ENCODE measurements around the gene ASAP3. TPM values are rescaled to one million over a fixed set of nuclear protein-coding genes. Genes with fewer than 3 reads are reported as not detected.
"Not testable (repeated sequence)": the region's sequence is repeated elsewhere in the genome, so short reads cannot be mapped to it uniquely, and the experiment has no call there.

ASAP3 gene
- total RNA-seq, 4 donors from 2014 or later: 21.3 to 37.7 (median 31.0) TPM

DNA sequence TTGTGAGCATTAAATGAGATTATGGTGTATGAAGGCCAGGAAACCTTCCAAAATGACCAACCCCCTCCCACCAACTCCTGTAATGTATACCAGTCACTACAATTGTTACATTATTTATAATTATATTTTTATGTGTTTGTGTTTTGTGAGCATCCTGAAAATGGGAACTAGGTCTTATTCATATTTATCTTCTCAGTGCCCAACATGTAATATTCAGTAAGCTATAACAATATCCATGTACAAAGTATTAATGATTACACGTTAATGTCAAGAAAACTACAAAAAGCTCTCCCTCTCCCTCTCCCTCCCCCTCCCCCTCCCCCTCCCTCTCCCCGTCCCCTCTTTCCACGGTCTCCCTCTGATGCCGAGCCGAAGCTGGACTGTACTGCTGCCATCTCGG is 19.0 kb upstream of the ASAP3 start:
- Histone ChIP-seq H3K27ac (no peak overlapping the region), H3K9me3 (no peaks in the 10 kb centered on the region), H3K4me3 (no peak overlapping the region), H3K27me3 (no peaks in the 10 kb centered on the region), H3K4me1 (no peaks in the 10 kb centered on the region), H3K36me3 (no peaks in the 10 kb centered on the region)
- no peak for ATAC-seq
- TF ChIP-seq EP300 (IDR thresholded peaks at IDR 0.05) (no peak), POLR2A (IDR thresholded peaks at IDR 0.05) (no peak), POLR2AphosphoS5 (IDR thresholded peaks at IDR 0.05) (no peak), CTCF (IDR thresholded peaks at IDR 0.05) (no peak)
- 71 to 80% methylated on average over 2 to 5 of the region's 6 CpGs for WGBS, 2 donors (ENCODE audit: low coverage in 1 of 2)

- TF ChIP-seq EP300 (IDR thresholded peaks at IDR 0.05) (no peak), CTCF (IDR thresholded peaks at IDR 0.05) (no peak), POLR2A (IDR thresholded peaks at IDR 0.05) (no peak), POLR2AphosphoS5 (IDR thresholded peaks at IDR 0.05) (no peak)
- peaks cover 0 to 8% (median 0%) of the 10 kb centered on the region in 3 donors for H3K4me1 ChIP-seq
- H3K4me3 ChIP-seq: no peak overlapping the region
- H3K27me3 ChIP-seq: no peaks in the 10 kb centered on the region
- no peaks in the 10 kb centered on the region for H3K36me3 ChIP-seq
- WGBS, 2 donors (ENCODE audit: low coverage in 1 of 2): 32 to 47% methylated on average over 2 of the region's 2 CpGs
- no peak overlapping the region for H3K27ac ChIP-seq
- no peak for ATAC-seq
- H3K9me3 ChIP-seq: no peaks in the 10 kb centered on the region
Measured at GRCh38 chr1:23500466-23500865, 16.5 kb upstream of the ASAP3 start.

DNA sequence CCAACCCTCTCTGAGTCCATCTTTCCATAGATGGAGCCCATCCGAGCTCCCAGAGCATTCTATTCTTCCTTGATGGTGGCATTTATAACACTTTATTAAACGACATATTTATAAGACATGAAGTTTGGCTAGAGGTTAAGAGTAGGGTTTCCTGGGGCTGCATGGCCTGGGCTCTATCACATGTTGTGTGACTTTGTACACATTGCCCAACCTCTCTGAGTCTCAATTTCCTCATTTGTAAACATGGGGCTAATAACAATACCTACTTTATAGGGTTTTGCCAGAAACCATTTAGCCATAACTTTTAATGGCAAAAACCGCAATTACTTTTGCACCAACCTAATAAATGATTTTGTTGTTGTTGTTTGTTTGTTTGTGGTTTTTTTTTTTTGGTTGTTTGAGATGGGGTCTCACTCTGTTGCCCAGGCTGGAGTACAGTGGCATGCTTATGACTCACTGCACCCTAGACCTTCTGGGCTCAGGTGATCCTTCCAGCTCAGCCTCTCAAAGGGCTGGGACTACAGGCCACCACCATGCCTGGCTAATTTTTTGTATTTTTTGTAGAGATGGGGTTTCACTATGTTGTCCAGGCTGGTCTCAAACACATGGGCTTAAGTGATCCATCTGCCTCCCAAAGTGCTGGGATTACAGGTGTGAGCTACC is 13.9 kb upstream of the ASAP3 start:
- no peak for ATAC-seq
- TF ChIP-seq EP300 (IDR thresholded peaks at IDR 0.05) (no peak), POLR2AphosphoS5 (IDR thresholded peaks at IDR 0.05) (no peak), POLR2A (IDR thresholded peaks at IDR 0.05) (no peak), CTCF (IDR thresholded peaks at IDR 0.05) (no peak)

DNA sequence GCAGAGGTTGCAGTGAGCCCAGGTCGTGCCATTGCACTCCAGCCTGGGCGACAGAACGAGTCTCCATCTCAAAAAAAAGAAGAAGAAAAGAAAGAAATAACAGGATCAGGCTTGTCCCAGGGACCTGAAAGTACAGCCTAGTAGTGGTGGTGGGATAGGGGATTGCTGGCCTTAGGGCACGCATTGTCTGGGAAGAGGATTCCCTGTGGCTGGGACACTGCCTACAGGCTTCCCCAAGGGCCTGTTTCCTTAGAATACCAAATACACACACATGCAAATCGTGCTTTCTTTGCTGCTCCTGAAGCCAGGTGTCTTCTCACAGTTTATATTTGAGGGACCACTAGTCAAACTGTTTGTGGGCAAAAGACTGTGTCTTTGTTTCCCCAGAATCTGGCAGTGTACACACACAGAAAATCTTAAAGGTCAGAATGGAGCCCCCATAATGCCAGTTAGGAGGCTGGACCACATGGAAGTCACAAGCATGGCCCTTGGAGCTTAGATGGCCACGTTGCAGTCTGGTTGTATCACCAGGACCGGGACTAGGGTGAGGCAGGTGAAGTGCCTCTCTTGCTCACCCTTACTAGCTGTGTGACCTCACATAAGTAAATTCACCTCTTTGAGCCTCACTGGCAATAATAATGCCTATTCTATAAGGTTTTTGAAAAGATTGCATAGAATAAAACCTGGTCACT is 12.7 kb upstream of the ASAP3 start:
- peak; percentile 7 for ATAC-seq
- peaks cover 0 to 8% (median 0%) of the 10 kb centered on the region in 3 donors for H3K4me1 ChIP-seq
- no peak overlapping the region for H3K27ac ChIP-seq
- no peaks in the 10 kb centered on the region for H3K27me3 ChIP-seq
- H3K4me3 ChIP-seq: no peak overlapping the region
- WGBS, 2 donors (ENCODE audit: low coverage in 1 of 2): 83% methylated on average over 7 of the region's 7 CpGs; no CpG with 5 or more reads in 1 of the 2 donors
- no peak for TF ChIP-seq EP300 (IDR thresholded peaks at IDR 0.05)
- TF ChIP-seq CTCF (IDR thresholded peaks at IDR 0.05): no peak
- no peak for TF ChIP-seq POLR2AphosphoS5 (IDR thresholded peaks at IDR 0.05)
- TF ChIP-seq POLR2A (IDR thresholded peaks at IDR 0.05): no peak
- H3K36me3 ChIP-seq: no peaks in the 10 kb centered on the region
- no peaks in the 10 kb centered on the region for H3K9me3 ChIP-seq

More for the DNA sequence above, 13.9 kb upstream of the ASAP3 start:
- Histone ChIP-seq H3K27me3 (no peaks in the 10 kb centered on the region), H3K36me3 (no peaks in the 10 kb centered on the region), H3K9me3 (no peaks in the 10 kb centered on the region), H3K27ac (no peak overlapping the region), H3K4me3 (no peak overlapping the region), H3K4me1 (peaks cover 0 to 8% (median 0%) of the 10 kb centered on the region in 3 donors)
- 67 to 89% methylated on average over 1 to 3 of the region's 3 CpGs for WGBS, 2 donors (ENCODE audit: low coverage in 1 of 2)

DNA sequence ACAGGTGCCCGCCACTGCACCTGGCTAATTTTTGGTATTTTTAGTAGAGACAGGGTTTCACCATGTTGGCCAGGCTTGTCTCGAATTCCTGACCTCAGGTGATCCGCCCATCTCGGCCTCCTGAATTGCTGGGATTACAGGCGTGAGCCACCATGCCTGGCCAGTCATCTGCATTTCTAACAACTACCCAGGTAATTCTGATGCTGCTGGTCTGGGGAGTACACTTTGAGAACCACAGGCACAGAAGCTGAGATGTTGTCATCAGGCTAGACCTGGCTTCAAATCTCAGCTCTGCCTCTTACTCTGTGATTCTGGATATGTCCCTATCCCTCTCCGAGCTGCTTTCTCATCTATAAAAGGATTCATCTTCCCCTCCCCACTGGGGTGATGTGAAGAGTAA is 10.9 kb upstream of the ASAP3 start:
- 90 to 100% methylated on average over 1 to 2 of the region's 6 CpGs for WGBS, 2 donors (ENCODE audit: low coverage in 1 of 2)

GRCh38 chr1:23492776-23493175 is 8.8 kb upstream of the ASAP3 start:
- not testable (repeated sequence) for H3K27ac ChIP-seq, H3K9me3 ChIP-seq, H3K36me3 ChIP-seq, ATAC-seq, H3K27me3 ChIP-seq, H3K4me3 ChIP-seq, H3K4me1 ChIP-seq
- WGBS, 2 donors (ENCODE audit: low coverage in 1 of 2): 80 to 93% methylated on average over 5 to 6 of the region's 6 CpGs

More for the DNA sequence above, 10.9 kb upstream of the ASAP3 start:
- not testable (repeated sequence) for H3K4me3 ChIP-seq, H3K36me3 ChIP-seq, H3K4me1 ChIP-seq, H3K27me3 ChIP-seq, H3K9me3 ChIP-seq, ATAC-seq, H3K27ac ChIP-seq

All from gastroesophageal sphincter (tissue), 4 donors.